Fibroblast of pulmonary artery (primary cell): ENCODE results near the gene MARF1.

ENCODE experiments used
- DNase-seq: peaks from one replicate; pipeline ENCODE4 v3.0.0-alpha.2; 2010; ENCODE audit warnings: low read depth
- H3K4me3 ChIP-seq: replicated peaks from 2 replicates; pipeline ENCODE4 v1.5.1; 2011; ENCODE audit warnings: low read depth, mild to moderate bottlenecking, control low read depth, low read length, moderate library complexity
- TF ChIP-seq, protein P1 (sequence below): IDR thresholded peaks from 2 replicates; pipeline ENCODE4 v1.5.1; 2011; ENCODE audit warnings: mild to moderate bottlenecking, control low read depth, low read length, inconsistent platforms; ENCODE audit errors: missing control alignments

MARF1 gene

DNA sequence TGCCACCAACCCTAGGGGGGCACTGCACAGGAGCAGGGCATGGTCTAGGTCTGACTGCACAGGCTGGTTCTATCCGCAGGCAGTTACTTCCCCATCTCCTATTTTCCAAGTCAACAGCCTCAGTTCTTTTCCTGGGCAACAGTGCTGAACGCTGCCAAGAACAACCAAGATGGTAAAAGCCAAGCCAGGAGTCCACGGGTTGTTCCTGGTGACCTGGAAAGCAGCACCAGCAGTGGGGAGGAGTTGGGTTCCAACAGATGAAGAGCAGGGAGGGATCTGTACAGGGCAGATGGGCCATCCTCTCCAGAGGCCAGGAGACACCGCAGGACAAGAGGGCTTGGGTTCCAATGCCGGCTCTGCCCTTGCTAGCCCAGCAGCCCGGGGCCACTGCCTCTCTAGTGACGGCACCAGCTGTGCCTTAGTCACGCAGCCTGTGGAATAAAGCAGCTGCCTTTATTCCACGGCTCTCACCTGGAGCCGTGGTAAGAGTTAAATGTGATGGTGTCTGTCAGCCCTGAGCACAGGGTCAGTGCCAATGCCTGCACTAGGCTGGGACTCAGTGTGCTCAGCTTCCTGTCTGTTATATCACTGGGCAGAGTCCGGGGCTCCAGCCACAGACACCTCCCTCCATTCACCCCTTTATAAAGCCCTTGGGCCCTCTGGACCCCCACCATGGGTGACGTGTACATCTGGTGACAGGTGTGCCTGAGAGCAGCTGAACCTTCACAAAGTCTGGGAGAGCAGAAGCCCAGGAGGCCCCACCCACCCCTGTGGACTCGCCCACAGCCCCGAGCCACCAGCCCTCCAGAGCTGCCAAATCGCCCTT is 44.9 kb downstream of the MARF1 start:
- TF ChIP-seq, protein P1, sequence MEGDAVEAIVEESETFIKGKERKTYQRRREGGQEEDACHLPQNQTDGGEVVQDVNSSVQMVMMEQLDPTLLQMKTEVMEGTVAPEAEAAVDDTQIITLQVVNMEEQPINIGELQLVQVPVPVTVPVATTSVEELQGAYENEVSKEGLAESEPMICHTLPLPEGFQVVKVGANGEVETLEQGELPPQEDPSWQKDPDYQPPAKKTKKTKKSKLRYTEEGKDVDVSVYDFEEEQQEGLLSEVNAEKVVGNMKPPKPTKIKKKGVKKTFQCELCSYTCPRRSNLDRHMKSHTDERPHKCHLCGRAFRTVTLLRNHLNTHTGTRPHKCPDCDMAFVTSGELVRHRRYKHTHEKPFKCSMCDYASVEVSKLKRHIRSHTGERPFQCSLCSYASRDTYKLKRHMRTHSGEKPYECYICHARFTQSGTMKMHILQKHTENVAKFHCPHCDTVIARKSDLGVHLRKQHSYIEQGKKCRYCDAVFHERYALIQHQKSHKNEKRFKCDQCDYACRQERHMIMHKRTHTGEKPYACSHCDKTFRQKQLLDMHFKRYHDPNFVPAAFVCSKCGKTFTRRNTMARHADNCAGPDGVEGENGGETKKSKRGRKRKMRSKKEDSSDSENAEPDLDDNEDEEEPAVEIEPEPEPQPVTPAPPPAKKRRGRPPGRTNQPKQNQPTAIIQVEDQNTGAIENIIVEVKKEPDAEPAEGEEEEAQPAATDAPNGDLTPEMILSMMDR = no peak
- no peak overlapping the region for H3K4me3 ChIP-seq
- no peak for DNase-seq

DNA sequence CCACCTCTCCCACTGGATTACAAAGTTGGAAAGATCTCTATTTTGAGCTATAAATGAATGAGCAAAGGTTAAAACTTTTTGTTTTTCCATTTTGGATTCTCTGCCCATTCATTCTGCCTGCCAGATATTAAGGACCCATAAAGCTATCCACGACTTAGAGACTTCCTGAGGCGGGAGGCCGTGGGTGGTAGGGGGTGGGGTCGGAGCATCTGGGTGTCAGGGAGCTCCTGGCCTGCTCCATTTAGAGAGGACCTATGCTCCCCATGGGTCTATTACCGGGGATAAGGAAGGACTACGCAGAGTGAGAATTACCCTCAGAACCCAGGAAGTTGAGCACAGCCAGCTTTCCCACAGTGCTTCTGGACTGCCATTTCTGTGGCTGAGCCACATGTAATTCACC is 45.8 kb downstream of the MARF1 start:
- DNase-seq = no peak
- no peak overlapping the region for H3K4me3 ChIP-seq

DNA sequence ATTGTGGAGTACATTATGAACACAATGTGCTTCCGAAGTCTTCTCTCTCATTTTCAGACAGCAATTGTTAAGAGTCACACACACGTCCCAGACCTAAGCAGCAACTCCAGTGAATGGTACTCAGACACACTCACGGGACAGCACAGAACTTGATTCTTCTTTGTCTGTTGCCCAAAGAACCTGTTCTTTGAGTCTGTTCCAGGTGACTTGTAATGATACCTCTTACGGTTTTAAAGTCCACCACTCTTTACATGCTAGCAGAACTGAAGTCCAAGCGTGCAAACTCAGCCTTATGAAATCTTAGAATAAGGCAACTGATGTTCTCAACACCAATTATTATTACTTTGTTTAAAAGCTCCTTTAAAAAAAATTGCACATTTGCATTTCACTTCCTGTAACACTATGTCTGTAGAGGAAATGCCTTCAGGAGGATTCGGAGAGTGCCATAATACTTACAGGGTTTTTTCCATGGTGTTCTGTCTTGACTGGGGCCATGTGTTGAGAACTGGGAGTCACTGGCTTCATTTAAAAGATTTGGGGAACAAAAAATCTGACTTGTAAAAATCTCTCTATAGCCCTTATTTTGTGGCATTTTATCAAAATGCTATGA is 48.1 kb downstream of the MARF1 start:
- DNase-seq = no peak
- TF ChIP-seq, protein P1 = no peak
- H3K4me3 ChIP-seq = no peak overlapping the region

More for the DNA sequence above, 45.8 kb downstream of the MARF1 start:
- TF ChIP-seq, protein P1 = no peak

DNA sequence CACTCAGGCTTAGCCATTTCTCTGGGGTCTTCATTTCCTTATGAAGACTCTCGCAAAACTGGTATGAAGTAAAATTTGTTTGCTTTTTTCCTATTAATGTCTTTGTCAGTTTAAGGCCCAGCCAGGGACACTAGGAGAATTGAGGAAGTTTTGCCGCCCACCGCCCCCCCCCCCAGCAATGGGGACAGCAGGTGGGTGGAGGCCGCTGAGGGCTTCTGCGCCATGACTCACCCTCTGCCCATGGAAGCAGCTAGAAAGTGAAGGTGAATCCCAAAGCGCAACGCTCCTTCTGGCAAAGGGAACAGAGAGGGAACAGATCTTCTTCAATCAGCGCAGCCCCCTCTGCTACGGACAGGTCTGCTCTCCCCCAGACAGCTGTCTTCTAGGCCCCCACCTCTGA is 49.7 kb downstream of the MARF1 start:
- TF ChIP-seq, protein P1 = no peak
- DNase-seq = no peak
- no peak overlapping the region for H3K4me3 ChIP-seq

DNA sequence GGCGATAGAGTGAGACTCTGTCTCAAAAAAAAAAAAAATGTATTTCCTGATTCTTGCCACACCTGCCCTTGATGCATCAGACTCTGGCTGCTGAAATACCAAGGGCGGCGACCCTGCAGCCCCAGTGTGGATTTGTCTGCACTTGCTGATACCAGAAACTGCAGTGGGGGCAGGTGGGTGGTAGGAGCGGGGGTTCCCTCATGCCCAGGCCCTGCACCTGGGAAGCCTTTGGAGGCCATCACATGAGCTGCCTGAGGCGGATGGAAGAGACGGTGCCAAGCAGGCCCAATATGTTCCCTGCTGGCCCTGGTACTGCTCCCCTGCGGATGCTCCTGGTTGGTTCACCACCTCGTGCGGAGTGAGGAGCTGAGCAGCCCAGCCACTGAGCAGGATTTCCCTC is 50.6 kb downstream of the MARF1 start:
- H3K4me3 ChIP-seq = no peak overlapping the region
- no peak for DNase-seq
- TF ChIP-seq, protein P1 = no peak

DNA sequence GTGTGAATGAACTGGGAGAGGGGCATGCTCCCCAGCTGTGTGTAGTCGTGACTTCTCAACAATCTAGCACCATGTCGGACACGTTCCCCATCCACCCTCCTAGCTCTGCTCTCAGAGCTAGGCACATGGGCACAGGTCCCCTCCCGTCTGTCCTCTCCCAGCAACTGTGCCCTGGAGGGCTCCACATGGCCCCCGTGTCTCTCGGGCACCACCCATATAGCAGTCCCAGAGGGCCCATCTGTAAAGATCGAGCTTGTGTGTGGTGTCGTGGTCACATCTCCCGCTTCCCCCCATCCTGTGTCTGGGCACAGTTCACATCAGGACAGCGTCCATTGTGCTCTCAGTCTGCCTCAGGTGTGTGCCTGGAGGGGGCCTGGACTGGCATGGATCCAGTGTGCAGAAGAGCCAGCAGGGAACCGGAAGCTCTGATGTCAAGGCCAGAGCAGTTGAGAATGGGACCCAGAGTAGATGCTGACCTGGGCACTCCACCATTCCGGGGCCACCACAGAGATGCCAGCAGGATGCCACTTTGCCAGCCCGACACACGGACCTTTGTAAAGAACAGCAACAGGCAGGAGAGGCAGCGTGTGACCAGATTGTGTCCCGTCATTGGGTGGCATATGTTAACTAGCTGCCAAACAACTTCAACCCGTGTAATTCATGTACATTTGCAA is 55.7 kb downstream of the MARF1 start:
- no peak overlapping the region for H3K4me3 ChIP-seq
- DNase-seq = no peak
- TF ChIP-seq, protein P1 = no peak
